HCT116 (cell line): ENCODE results near the gene SLC5A2. TPM values are rescaled to one million over a fixed set of nuclear protein-coding genes. Genes with fewer than 3 reads are reported as not detected.

ENCODE experiments used
- ATAC-seq: fragments of 200-7000 bp; cut with Tn5 transposase; 2 replicates; pipeline ENCODE4 v1.9.1; 2020; ENCODE audit warnings: mild to moderate bottlenecking, moderate library complexity
- BruUV-seq: library from RNA; stranded (reverse); fragments of 400-500 nt; replicated peaks from 2 replicates; lab custom pipeline; 2021; lab: Mats Ljungman, UMichigan
- CTCF ChIA-PET: fragments of 300-600 bp; sonication (Branson Sonifier 250); formaldehyde crosslinking; loops from one replicate; lab custom pipeline; 2021; ENCODE audit warnings: antibody characterized with exemption; lab: Charles Lee
- POLR2A ChIA-PET: fragments of 300-600, 350-600 bp; sonication (Branson Sonifier 250); formaldehyde crosslinking; loops from one replicate; lab custom pipeline; 2021; ENCODE audit warnings: antibody characterized with exemption; lab: Charles Lee
- RAD21 ChIA-PET, 2 experiments: fragments of 300-600 bp; sonication (Branson Sonifier 250); formaldehyde crosslinking; loops; one replicate each; lab custom pipeline; 2023; ENCODE audit warnings: low total read pairs in 2 of 2; ENCODE audit not compliant: uncharacterized antibody in 2 of 2, unreplicated experiment in 2 of 2, low non-redundant PET in 1 of 2; lab: Charles Lee
- DNase-seq: peaks from one replicate; pipeline ENCODE4 v3.0.0-alpha.2; 2010; ENCODE audit warnings: low read depth, low spot score
- H2AFZ ChIP-seq: fragments of 200-600 bp; shearing (Covaris generic), sonication (generic); 2 replicates; pipeline ENCODE4 v1.6.1; 2017; ENCODE audit warnings: low read depth, mixed run types, mixed read lengths, antibody characterized with exemption, low read length; ENCODE audit not compliant: poor library complexity, severe bottlenecking
- H3K27ac ChIP-seq: 2 replicates; pipeline ENCODE4 v1.5.1; 2012; ENCODE audit warnings: low read depth, low read length
- H3K27me3 ChIP-seq: fragments of 200-600 bp; sonication (generic); 2 replicates; pipeline ENCODE4 v1.6.1; 2016; ENCODE audit warnings: mixed run types, low read length, mixed read lengths; ENCODE audit not compliant: insufficient read depth
- H3K36me3 ChIP-seq, 2 experiments: fragments of 200-500 bp in 1 of 2; fragments of 200-600 bp in 1 of 2; sonication (Bioruptor generic) in 1 of 2; sonication (generic) in 1 of 2; 2 replicates each; pipeline versions ENCODE4 v1.5.1 to v1.6.1; 2014 to 2016; ENCODE audit warnings: low read length in 2 of 2, inconsistent platforms in 1 of 2, mixed read lengths in 1 of 2, mixed run types in 1 of 2; ENCODE audit not compliant: insufficient read depth in 2 of 2, control insufficient read depth in 1 of 2
- H3K4me1 ChIP-seq, 2 experiments: fragments of 200-600 bp in 1 of 2; sonication (generic) in 1 of 2; 2 replicates each; pipeline versions ENCODE4 v1.5.1 to v1.6.1; 2012 to 2017; ENCODE audit warnings: low read length in 2 of 2, inconsistent platforms in 1 of 2, mild to moderate bottlenecking in 1 of 2, mixed read lengths in 1 of 2, mixed run types in 1 of 2, moderate library complexity in 1 of 2; ENCODE audit not compliant: insufficient read depth in 2 of 2, control insufficient read depth in 1 of 2
- H3K4me2 ChIP-seq: fragments of 200-600 bp; sonication (generic); 2 replicates; pipeline ENCODE4 v1.6.1; 2017; ENCODE audit warnings: mixed run types, low read length, mixed read lengths
- H3K4me3 ChIP-seq, 2 experiments: fragments of 200-600 bp in 1 of 2; sonication (generic) in 1 of 2; replicated peaks in 1 of 2; 2 replicates each; pipeline ENCODE4 v1.5.1; 2011 to 2016; ENCODE audit warnings: low read length in 2 of 2, control low read depth in 1 of 2, low read depth in 1 of 2, mild to moderate bottlenecking in 1 of 2, mixed read lengths in 1 of 2, mixed run types in 1 of 2
- H3K79me2 ChIP-seq: fragments of 200-600 bp; sonication (generic); 2 replicates; pipeline ENCODE4 v1.6.1; 2017; ENCODE audit warnings: mild to moderate bottlenecking, mixed run types, low read length, moderate library complexity, mixed read lengths; ENCODE audit not compliant: insufficient read depth
- H3K9ac ChIP-seq: fragments of 200-600 bp; sonication (generic); 2 replicates; pipeline ENCODE4 v1.6.1; 2016; ENCODE audit warnings: low read length, mixed read lengths
- H3K9me2 ChIP-seq: fragments of 200-600 bp; sonication (generic), shearing (Covaris generic); 2 replicates; pipeline ENCODE4 v1.6.1; 2017; ENCODE audit warnings: mixed run types, mild to moderate bottlenecking, moderate library complexity; ENCODE audit not compliant: insufficient read depth
- H3K9me3 ChIP-seq, 2 experiments: fragments of 200-500 bp in 1 of 2; fragments of 200-600 bp in 1 of 2; sonication (Bioruptor generic) in 1 of 2; sonication (generic) in 1 of 2; 2 replicates each; pipeline ENCODE4 v1.6.1; 2014 to 2017; ENCODE audit warnings: low read length in 2 of 2, mixed read lengths in 2 of 2, inconsistent platforms in 1 of 2, low read depth in 1 of 2, mild to moderate bottlenecking in 1 of 2, mixed run types in 1 of 2, moderate library complexity in 1 of 2; ENCODE audit not compliant: control insufficient read depth in 1 of 2, insufficient read depth in 1 of 2
- H4K20me1 ChIP-seq: fragments of 200-600 bp; sonication (generic), shearing (Covaris generic); 2 replicates; pipeline ENCODE4 v1.6.1; 2017; ENCODE audit warnings: mixed run types, mild to moderate bottlenecking, moderate library complexity; ENCODE audit not compliant: insufficient read depth
- CBX3 ChIP-seq: IDR thresholded peaks from 2 replicates; pipeline ENCODE4 v1.6.1; 2012; ENCODE audit warnings: low read depth
- CEBPB ChIP-seq: IDR thresholded peaks from 2 replicates; pipeline ENCODE4 v1.6.1; 2012; ENCODE audit warnings: low read depth
- CTCF ChIP-seq, 3 experiments: fragments of 200-600 bp in 1 of 3; sonication (generic) in 1 of 3; IDR thresholded peaks in 2 of 3; conservative IDR thresholded peaks in 1 of 3; 2 replicates each; pipeline ENCODE4 v1.5.1; 2012 to 2017; ENCODE audit warnings: low read depth in 2 of 3, low read length in 2 of 3, antibody characterized with exemption in 1 of 3, borderline replicate concordance in 1 of 3, control low read depth in 1 of 3, mild to moderate bottlenecking in 1 of 3, mixed read lengths in 1 of 3, mixed run types in 1 of 3, moderate library complexity in 1 of 3; ENCODE audit not compliant: insufficient read depth in 1 of 3
- EZH2 ChIP-seq: fragments of 200-600 bp; sonication (generic); IDR thresholded peaks from 2 replicates; pipeline ENCODE4 v1.6.1; 2017; ENCODE audit warnings: antibody characterized with exemption, mixed run types
- EZH2phosphoT487 ChIP-seq: fragments of 200-600 bp; IDR thresholded peaks from 2 replicates; pipeline ENCODE4 v1.6.1; 2018; ENCODE audit warnings: antibody characterized with exemption, borderline replicate concordance
- FOSL1 ChIP-seq: IDR thresholded peaks from 2 replicates; pipeline ENCODE4 v1.6.1; 2012; ENCODE audit warnings: low read depth
- JUND ChIP-seq: IDR thresholded peaks from 2 replicates; pipeline ENCODE4 v1.6.1; 2012
- POLR2A ChIP-seq: IDR thresholded peaks from 2 replicates; pipeline ENCODE4 v1.7.0; 2011; ENCODE audit warnings: borderline replicate concordance; ENCODE audit not compliant: insufficient read depth, insufficient read length; ENCODE audit errors: extremely low read depth
- RAD21 ChIP-seq: IDR thresholded peaks from 2 replicates; pipeline ENCODE4 v1.6.1; 2012; ENCODE audit warnings: low read depth, mild to moderate bottlenecking
- REST ChIP-seq: IDR thresholded peaks from 2 replicates; pipeline ENCODE4 v1.6.1; 2012; ENCODE audit warnings: low read depth
- SRF ChIP-seq: IDR thresholded peaks from 2 replicates; pipeline ENCODE4 v1.6.1; 2012; ENCODE audit warnings: low read depth
- ZFX ChIP-seq: fragments of 450-650 bp; IDR thresholded peaks from 2 replicates; pipeline ENCODE4 v1.6.1; 2017
- ZNF274 ChIP-seq: fragments of 200-500 bp; sonication (Bioruptor generic); IDR thresholded peaks from 2 replicates; pipeline ENCODE4 v1.6.1; 2014; ENCODE audit warnings: mild to moderate bottlenecking, low read depth, low read length, inconsistent platforms
- intact Hi-C: fragments of 100-400 bp; cut with micrococcal nuclease; formaldehyde crosslinking; loops from 2 replicates; pipeline ENCODE4 v1.10.0; 2022
- total RNA-seq: library from RNA; stranded (reverse); gene quantifications from one replicate; pipeline ENCODE4 v1.2.1, GENCODE V29; 2021; ENCODE audit not compliant: unreplicated experiment

Gene SLC5A2
- total RNA-seq, 1 experiment from 2014 or later = 0.10 TPM

GRCh38 chr16:31487071-31487719, 4.3 kb downstream of the SLC5A2 start:
- Histone ChIP-seq H3K9me3 (no peaks in the 10 kb centered on the region), H4K20me1 (no peaks in the 10 kb centered on the region), H3K9ac (peak overlapping the region; percentile 54), H3K27me3 (no peaks in the 10 kb centered on the region), H3K79me2 (no peaks in the 10 kb centered on the region), H3K9me2 (no peaks in the 10 kb centered on the region), H3K4me3 (peak overlapping the region; percentile 54 to 59), H3K36me3 (no peaks in the 10 kb centered on the region; a peak in 1 of 4 replicates), H3K27ac (peak overlapping the region; percentile 28; the same call in 1 of the 2 replicates), H3K4me1 (peaks cover 7 to 20% of the 10 kb centered on the region in 2 experiments; a peak in 3 of 4 replicates), H3K4me2 (peak overlapping the region; percentile 97), H2AFZ (no peak overlapping the region)
- TF ChIP-seq EZH2 (no peak), ZNF274 (no peak), RAD21 (no peak), FOSL1 (no peak), ZFX (no peak), EZH2phosphoT487 (no peak), POLR2A (no peak), CEBPB (no peak), CBX3 (no peak), SRF (no peak), CTCF (IDR thresholded peaks at IDR 0.05 in 2 of 3, conservative IDR thresholded peaks at IDR 0.05 in 1 of 3; ENCODE audit: borderline replicate concordance in 1 of 3, insufficient read depth in 1 of 3, low read depth in 2 of 3, low read length in 2 of 3) (no peak), REST (no peak), JUND (no peak)
- intact Hi-C loops = no loop called here
- no TSS peak for BruUV-seq
- ATAC-seq = peak; percentile 13
- DNase-seq = no peak
- ChIA-PET RAD21 (no interaction called here), CTCF (interaction anchor here (1.4 kb wide), 1 partner anchor 14 kb away, joined by 3 read pairs; no protein-coding TSS in a partner anchor), POLR2A (no interaction called here)
